PC-9 (cell line): ENCODE data around the gene TCEAL9.

Experiments
- EZH2 ChIP-seq: fragments of 200-600 bp; sonication (generic); IDR thresholded peaks from 2 replicates; pipeline ENCODE4 v1.8.0; 2017; ENCODE audit warnings: antibody characterized with exemption, low read depth
- TF ChIP-seq, protein P1 (sequence below): fragments of 200-600 bp; sonication (generic); conservative IDR thresholded peaks from 2 replicates; pipeline ENCODE4 v1.6.1; 2017; ENCODE audit warnings: mixed run types, antibody characterized with exemption, mild to moderate bottlenecking, moderate library complexity

DNA sequence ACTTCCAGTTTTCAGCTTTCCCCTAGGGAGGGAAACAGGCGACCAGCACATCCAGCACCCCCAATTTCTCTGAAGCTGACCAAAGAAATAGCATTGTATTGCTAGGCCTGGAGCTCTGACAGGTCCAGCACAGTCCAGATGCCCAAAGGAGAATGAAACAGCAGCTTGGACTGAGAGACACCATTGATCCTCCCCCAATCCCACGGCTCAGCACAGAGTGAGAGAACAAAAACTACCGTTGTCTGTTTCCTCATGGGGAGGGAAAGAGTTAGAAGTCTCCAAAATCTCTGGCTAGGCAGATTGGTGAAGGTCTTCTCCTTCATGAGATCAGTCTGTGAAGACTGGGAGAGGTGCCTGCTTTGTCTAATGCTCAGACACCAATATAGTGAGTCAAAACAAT, 17.6 kb upstream of the TCEAL9 start:
- TF ChIP-seq, protein P1, sequence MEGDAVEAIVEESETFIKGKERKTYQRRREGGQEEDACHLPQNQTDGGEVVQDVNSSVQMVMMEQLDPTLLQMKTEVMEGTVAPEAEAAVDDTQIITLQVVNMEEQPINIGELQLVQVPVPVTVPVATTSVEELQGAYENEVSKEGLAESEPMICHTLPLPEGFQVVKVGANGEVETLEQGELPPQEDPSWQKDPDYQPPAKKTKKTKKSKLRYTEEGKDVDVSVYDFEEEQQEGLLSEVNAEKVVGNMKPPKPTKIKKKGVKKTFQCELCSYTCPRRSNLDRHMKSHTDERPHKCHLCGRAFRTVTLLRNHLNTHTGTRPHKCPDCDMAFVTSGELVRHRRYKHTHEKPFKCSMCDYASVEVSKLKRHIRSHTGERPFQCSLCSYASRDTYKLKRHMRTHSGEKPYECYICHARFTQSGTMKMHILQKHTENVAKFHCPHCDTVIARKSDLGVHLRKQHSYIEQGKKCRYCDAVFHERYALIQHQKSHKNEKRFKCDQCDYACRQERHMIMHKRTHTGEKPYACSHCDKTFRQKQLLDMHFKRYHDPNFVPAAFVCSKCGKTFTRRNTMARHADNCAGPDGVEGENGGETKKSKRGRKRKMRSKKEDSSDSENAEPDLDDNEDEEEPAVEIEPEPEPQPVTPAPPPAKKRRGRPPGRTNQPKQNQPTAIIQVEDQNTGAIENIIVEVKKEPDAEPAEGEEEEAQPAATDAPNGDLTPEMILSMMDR, result no peak
- TF ChIP-seq EZH2, result no peak
